Erythroblast (primary cell): Measurements from ENCODE around the gene MBD1.

Experiments
- GATA1 ChIP-seq: IDR thresholded peaks from 2 replicates; pipeline ENCODE4 v1.6.1; 2011; ENCODE audit warnings: low read depth, mild to moderate bottlenecking, control low read depth, low read length, moderate library complexity
- POLR2A ChIP-seq: IDR thresholded peaks from 2 replicates; pipeline ENCODE4 v1.6.1; 2011; ENCODE audit warnings: mild to moderate bottlenecking, low read length

- TF ChIP-seq POLR2A (no peak), GATA1 (no peak)
Measured at GRCh38 chr18:50240080-50240563, 41.2 kb downstream of the MBD1 start.
